Endothelial cell of umbilical vein (primary cell): ENCODE measurements around the gene FOXP1. TPM values are rescaled to one million over a fixed set of nuclear protein-coding genes. Genes with fewer than 3 reads are reported as not detected.

Experiments used
- BruUV-seq: library from RNA; stranded (reverse); fragments of 400-500 nt; replicated peaks from 2 replicates; lab custom pipeline; 2021; lab: Mats Ljungman, UMichigan
- CTCF ChIA-PET: fragments of 300-600, 350-600 bp; sonication (Branson Sonifier 250); formaldehyde crosslinking; loops from one replicate; lab custom pipeline; 2021; ENCODE audit warnings: antibody characterized with exemption, inconsistent platforms; lab: Charles Lee
- POLR2A ChIA-PET: fragments of 300-600, 350-600 bp; sonication (Branson Sonifier 250); formaldehyde crosslinking; loops from one replicate; lab custom pipeline; 2021; ENCODE audit warnings: antibody characterized with exemption, inconsistent platforms; lab: Charles Lee
- DNase-seq: peaks from one replicate; pipeline ENCODE4 v3.0.0-alpha.2; 2011; ENCODE audit warnings: low read depth, low spot score
- FAIRE-seq: peaks from 2 replicates; lab custom pipeline; 2011; peaks lifted over from hg19 to GRCh38; lab: Jason Lieb, UNC
- H2AFZ ChIP-seq: 2 replicates; pipeline ENCODE4 v1.6.0; 2012; ENCODE audit warnings: low read depth, low read length, control low read depth, inconsistent platforms
- H3K27ac ChIP-seq: 2 replicates; pipeline ENCODE4 v1.5.1; 2011; ENCODE audit warnings: low read depth, mild to moderate bottlenecking, control low read depth, low read length, moderate library complexity; ENCODE audit not compliant: insufficient read depth
- H3K27me3 ChIP-seq, 2 experiments: 2 replicates each; pipeline versions ENCODE4 v1.6.0 to v1.6.1; 2011; ENCODE audit warnings: low read length in 2 of 2, mixed read lengths in 1 of 2; ENCODE audit not compliant: control insufficient read depth in 2 of 2, insufficient read depth in 2 of 2
- H3K36me3 ChIP-seq, 2 experiments: 2 replicates in 1 of 2; 3 replicates in 1 of 2; pipeline ENCODE4 v1.5.1; 2011; ENCODE audit warnings: low read length in 2 of 2, mild to moderate bottlenecking in 1 of 2, moderate library complexity in 1 of 2; ENCODE audit not compliant: control insufficient read depth in 2 of 2, insufficient read depth in 2 of 2; ENCODE audit errors: extremely low read depth in 1 of 2
- H3K4me1 ChIP-seq: 3 replicates; pipeline ENCODE4 v1.5.1; 2011; ENCODE audit warnings: mild to moderate bottlenecking, low read length; ENCODE audit not compliant: control insufficient read depth, insufficient read depth; ENCODE audit errors: extremely low read depth
- H3K4me2 ChIP-seq: 2 replicates; pipeline ENCODE4 v1.6.1; 2011; ENCODE audit warnings: low read length, control low read depth, mixed read lengths; ENCODE audit not compliant: insufficient read depth
- H3K4me3 ChIP-seq, 3 experiments: fragments of 200-600 bp in 1 of 3; sonication (generic), shearing (Covaris generic) in 1 of 3; replicated peaks in 1 of 3; 2 replicates each; pipeline ENCODE4 v1.5.1; 2011 to 2016; ENCODE audit warnings: control low read depth in 3 of 3, low read length in 3 of 3, mild to moderate bottlenecking in 2 of 3, inconsistent platforms in 1 of 3, low read depth in 1 of 3, moderate library complexity in 1 of 3; ENCODE audit not compliant: insufficient read depth in 1 of 3
- H3K79me2 ChIP-seq: 2 replicates; pipeline ENCODE4 v1.6.0; 2012; ENCODE audit warnings: low read length, inconsistent platforms; ENCODE audit not compliant: control insufficient read depth, insufficient read depth
- H3K9ac ChIP-seq: replicated peaks from 2 replicates; pipeline ENCODE3; 2011; ENCODE audit warnings: low read length, control low read depth; ENCODE audit not compliant: insufficient read depth; ENCODE audit errors: extremely low read depth
- H3K9me1 ChIP-seq: replicated peaks from 3 replicates; pipeline ENCODE4 v1.6.0; 2011; ENCODE audit warnings: mild to moderate bottlenecking, low read length; ENCODE audit not compliant: control insufficient read depth, insufficient read depth; ENCODE audit errors: extremely low read depth
- H3K9me3 ChIP-seq: replicated peaks from 2 replicates; pipeline ENCODE4 v1.5.1; 2012; ENCODE audit warnings: low read length, inconsistent platforms; ENCODE audit not compliant: control insufficient read depth, insufficient read depth
- H4K20me1 ChIP-seq: replicated peaks from 2 replicates; pipeline ENCODE3; 2011; ENCODE audit warnings: mild to moderate bottlenecking, low read length; ENCODE audit not compliant: control insufficient read depth, insufficient read depth; ENCODE audit errors: extremely low read depth
- EZH2 ChIP-seq: IDR thresholded peaks from 2 replicates; pipeline ENCODE4 v1.6.1; 2012; ENCODE audit warnings: borderline replicate concordance, low read depth, mild to moderate bottlenecking, moderate library complexity, low read length, inconsistent platforms; ENCODE audit not compliant: severe bottlenecking
- FOS ChIP-seq: IDR thresholded peaks from 2 replicates; pipeline ENCODE4 v1.6.1; 2011; ENCODE audit warnings: mild to moderate bottlenecking, low read length, moderate library complexity, borderline replicate concordance; ENCODE audit not compliant: insufficient read depth
- GATA2 ChIP-seq: IDR thresholded peaks from 2 replicates; pipeline ENCODE4 v1.7.0; 2011; ENCODE audit warnings: low read depth, mild to moderate bottlenecking, moderate library complexity, mixed read lengths, low read length; ENCODE audit not compliant: insufficient read length, insufficient read depth
- JUN ChIP-seq: IDR thresholded peaks from 2 replicates; pipeline ENCODE4 v1.6.1; 2011; ENCODE audit warnings: borderline replicate concordance, low read depth; ENCODE audit not compliant: insufficient read length, insufficient read depth
- MYC ChIP-seq: IDR thresholded peaks from one replicate; pipeline ENCODE4 v1.6.1; 2011; ENCODE audit warnings: mild to moderate bottlenecking, low read depth, low read length
- POLR2A ChIP-seq: IDR thresholded peaks from 2 replicates; pipeline ENCODE4 v1.6.1; 2012; ENCODE audit warnings: low read depth, mild to moderate bottlenecking, control low read depth, low read length
- POLR2AphosphoS5 ChIP-seq: IDR thresholded peaks from 2 replicates; pipeline ENCODE4 v1.6.1; 2012; ENCODE audit warnings: low read depth, mild to moderate bottlenecking, control low read depth, low read length, moderate library complexity; ENCODE audit not compliant: insufficient read depth
- dilution Hi-C: fragments of 300-500 bp; cut with MboI; formaldehyde crosslinking; loops from one replicate; pipeline ENCODE4 v1.15.0; 2019; ENCODE audit warnings: low sequenced_read_pairs; ENCODE audit not compliant: extremely low pct_ligation_motif_present
- intact Hi-C: fragments of 100-400 bp; cut with micrococcal nuclease; formaldehyde crosslinking; loops from one replicate; pipeline ENCODE4 v1.10.0; 2022
- polyA plus RNA-seq, 4 experiments: library from polyadenylated mRNA; depleted of rRNA in 3 of 4; stranded (reverse) in 3 of 4; unstranded in 1 of 4; fragments of >200 nt; gene quantifications; 2 replicates each; pipeline versions ENCODE4 v1.2.1 to v1.2.3, GENCODE V29; 2011 to 2012; ENCODE audit warnings: missing spikeins in 1 of 4
- total RNA-seq: library from RNA; stranded (reverse); gene quantifications from 2 replicates; pipeline ENCODE4 v1.2.3, GENCODE V29; 2021
- TF ChIP-seq, protein P1 (sequence below): IDR thresholded peaks from 2 replicates; pipeline ENCODE4 v1.6.1; 2011; ENCODE audit not compliant: insufficient read depth, insufficient read length
- TF ChIP-seq, protein P2 (sequence below), 2 donors: IDR thresholded peaks; 1 replicate in 1 of 2; 2 replicates in 1 of 2; pipeline ENCODE4 v1.5.1; 2011; ENCODE audit warnings: low read length in 2 of 2, mild to moderate bottlenecking in 2 of 2, moderate library complexity in 2 of 2, control low read depth in 1 of 2, inconsistent platforms in 1 of 2, low read depth in 1 of 2; ENCODE audit not compliant: insufficient read depth in 1 of 2; ENCODE audit errors: extremely low read depth in 1 of 2

Gene FOXP1
- total and polyA plus RNA-seq, 2 donors (not counting 3 experiments of a cell fraction or from before 2014, with no cell fraction given) = 41.0 to 107 TPM

DNA sequence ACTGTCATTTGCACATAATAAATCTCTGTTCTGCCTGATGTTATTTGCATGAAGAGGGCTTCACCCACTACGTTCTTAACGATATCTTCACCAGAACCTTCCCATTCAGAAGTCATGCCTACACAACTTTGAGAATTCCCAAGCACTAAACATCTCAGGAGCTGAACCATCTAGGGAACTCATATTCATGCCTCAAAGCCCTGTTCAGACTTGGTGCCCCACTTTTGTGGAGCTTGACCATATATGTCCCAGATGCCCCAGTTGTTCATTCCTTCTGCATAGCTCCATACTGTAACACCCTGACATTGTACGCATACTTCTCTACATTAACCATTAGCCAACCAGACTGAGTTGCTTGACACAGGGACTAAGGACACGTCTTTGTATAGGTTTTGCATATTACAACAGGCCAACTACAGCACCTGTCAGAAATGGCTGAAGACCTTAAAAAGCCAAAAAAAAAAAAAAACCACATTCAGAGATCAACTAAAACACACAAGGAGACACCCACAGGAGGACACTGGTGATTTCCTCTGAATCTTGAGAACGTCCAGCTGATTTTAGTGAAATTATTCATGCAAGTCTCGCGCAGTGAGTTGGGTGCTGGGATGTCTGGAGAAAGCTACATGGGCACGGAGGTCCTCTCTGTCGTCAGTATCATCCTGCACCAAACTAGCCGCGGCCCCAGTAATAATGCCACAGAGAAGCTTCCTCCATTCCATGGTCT, 141.4 kb downstream of the FOXP1 start:
- Histone ChIP-seq H3K9me1 (no peaks in the 10 kb centered on the region), H3K36me3 (no peaks in the 10 kb centered on the region), H3K27ac (no peak overlapping the region), H3K9me3 (no peaks in the 10 kb centered on the region), H3K4me3 (no peak overlapping the region), H3K27me3 (no peaks in the 10 kb centered on the region), H3K9ac (no peak overlapping the region), H3K79me2 (no peaks in the 10 kb centered on the region), H4K20me1 (no peaks in the 10 kb centered on the region), H3K4me2 (no peak overlapping the region), H2AFZ (no peak overlapping the region), H3K4me1 (peaks cover 21% of the 10 kb centered on the region)
- dilution Hi-C loops = no loop called here
- ChIA-PET CTCF (interaction anchor here (0.8 kb wide), 1 partner anchor 21 kb away, joined by 3 read pairs; no protein-coding TSS in a partner anchor), POLR2A (no interaction called here)
- FAIRE-seq = no peak
- TF ChIP-seq, protein P1, sequence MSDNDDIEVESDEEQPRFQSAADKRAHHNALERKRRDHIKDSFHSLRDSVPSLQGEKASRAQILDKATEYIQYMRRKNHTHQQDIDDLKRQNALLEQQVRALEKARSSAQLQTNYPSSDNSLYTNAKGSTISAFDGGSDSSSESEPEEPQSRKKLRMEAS = no peak
- TF ChIP-seq GATA2 = no peak
- no peak for DNase-seq
- BruUV-seq = no TSS peak
- intact Hi-C loops = no loop called here

DNA sequence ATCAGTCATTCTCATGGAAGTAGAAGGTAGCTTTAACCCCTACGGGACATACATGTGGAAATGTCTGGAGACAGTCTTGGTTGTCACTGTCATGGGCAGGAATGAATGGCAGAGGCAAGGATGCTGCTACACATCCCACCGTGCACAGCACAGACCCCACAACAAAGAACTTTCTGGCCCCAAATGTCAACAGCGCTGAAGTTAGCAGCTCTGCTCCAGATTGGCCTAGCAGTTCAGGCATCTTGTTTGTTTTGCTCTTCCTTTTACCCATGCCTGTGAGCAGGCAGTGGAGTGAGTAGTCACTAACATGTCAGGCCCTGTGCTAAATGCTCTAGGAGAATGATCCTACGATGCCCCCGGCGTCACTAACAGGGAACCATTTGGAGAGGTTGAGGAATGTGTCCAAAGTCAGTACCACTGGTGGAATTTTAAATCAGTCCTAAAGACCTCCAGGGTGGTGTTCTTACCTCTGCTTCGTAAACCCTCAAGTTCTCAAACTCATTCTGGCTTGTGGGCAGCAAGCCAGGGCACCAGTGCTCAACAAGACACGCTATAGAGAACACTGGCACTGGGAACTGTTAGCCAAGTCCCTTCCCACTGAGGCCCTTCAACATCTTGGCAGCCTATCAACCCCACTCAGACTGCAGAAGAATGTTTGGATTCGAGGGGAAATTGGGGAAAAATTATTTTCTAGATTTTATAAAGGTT, 142.2 kb downstream of the FOXP1 start:
- H3K27me3 ChIP-seq = no peaks in the 10 kb centered on the region
- ChIA-PET CTCF (no interaction called here), POLR2A (no interaction called here)
- H3K4me1 ChIP-seq = peaks cover 21% of the 10 kb centered on the region
- no peak overlapping the region for H2AFZ ChIP-seq
- H3K79me2 ChIP-seq = no peaks in the 10 kb centered on the region
- intact Hi-C loops = no loop called here
- DNase-seq = no peak
- no peaks in the 10 kb centered on the region for H4K20me1 ChIP-seq
- H3K27ac ChIP-seq = no peak overlapping the region
- no peak for FAIRE-seq
- TF ChIP-seq POLR2A (no peak), POLR2AphosphoS5 (no peak), JUN (no peak), FOS (no peak), EZH2 (no peak), GATA2 (no peak), MYC (no peak)
- TF ChIP-seq, protein P1 = no peak
- TF ChIP-seq, protein P2, sequence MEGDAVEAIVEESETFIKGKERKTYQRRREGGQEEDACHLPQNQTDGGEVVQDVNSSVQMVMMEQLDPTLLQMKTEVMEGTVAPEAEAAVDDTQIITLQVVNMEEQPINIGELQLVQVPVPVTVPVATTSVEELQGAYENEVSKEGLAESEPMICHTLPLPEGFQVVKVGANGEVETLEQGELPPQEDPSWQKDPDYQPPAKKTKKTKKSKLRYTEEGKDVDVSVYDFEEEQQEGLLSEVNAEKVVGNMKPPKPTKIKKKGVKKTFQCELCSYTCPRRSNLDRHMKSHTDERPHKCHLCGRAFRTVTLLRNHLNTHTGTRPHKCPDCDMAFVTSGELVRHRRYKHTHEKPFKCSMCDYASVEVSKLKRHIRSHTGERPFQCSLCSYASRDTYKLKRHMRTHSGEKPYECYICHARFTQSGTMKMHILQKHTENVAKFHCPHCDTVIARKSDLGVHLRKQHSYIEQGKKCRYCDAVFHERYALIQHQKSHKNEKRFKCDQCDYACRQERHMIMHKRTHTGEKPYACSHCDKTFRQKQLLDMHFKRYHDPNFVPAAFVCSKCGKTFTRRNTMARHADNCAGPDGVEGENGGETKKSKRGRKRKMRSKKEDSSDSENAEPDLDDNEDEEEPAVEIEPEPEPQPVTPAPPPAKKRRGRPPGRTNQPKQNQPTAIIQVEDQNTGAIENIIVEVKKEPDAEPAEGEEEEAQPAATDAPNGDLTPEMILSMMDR (IDR thresholded peaks at IDR 0.05; ENCODE audit: extremely low read depth in 1 of 2, insufficient read depth in 1 of 2, low read depth in 1 of 2, low read length in 2 of 2) = no peak
- no peak overlapping the region for H3K4me2 ChIP-seq
- no peaks in the 10 kb centered on the region for H3K36me3 ChIP-seq
- H3K9ac ChIP-seq = no peak overlapping the region
- H3K9me3 ChIP-seq = no peaks in the 10 kb centered on the region
- H3K4me3 ChIP-seq = no peak overlapping the region
- no peaks in the 10 kb centered on the region for H3K9me1 ChIP-seq
- dilution Hi-C loops = no loop called here
- BruUV-seq = no TSS peak
